Gastrocnemius medialis (tissue), 4 donors: ENCODE results near the gene MBD3. TPM values are rescaled to one million over a fixed set of nuclear protein-coding genes. Genes with fewer than 3 reads are reported as not detected.

Experiments
- ATAC-seq, 2 donors: fragments of 150-250 bp; one replicate each; pipeline ENCODE4 v1.9.1; 2016
- DNase-seq, 2 donors: peaks; one replicate each; pipeline ENCODE4 v3.0.0-alpha.2; 2019
- H3K27ac ChIP-seq, 4 donors: fragments of 200-600 bp; sonication (generic); 1 replicate in 1 of 4; 2 replicates in 3 of 4; pipeline ENCODE4 v1.5.1; 2016 to 2018; ENCODE audit warnings: mild to moderate bottlenecking in 2 of 4, moderate library complexity in 1 of 4
- H3K27me3 ChIP-seq, 3 donors: fragments of 200-600 bp; sonication (generic) in 2 of 3; 1 replicate in 1 of 3; 2 replicates in 2 of 3; pipeline versions ENCODE4 v1.5.1 to v1.6.0; 2016 to 2019; ENCODE audit warnings: mild to moderate bottlenecking in 1 of 3, moderate library complexity in 1 of 3
- H3K36me3 ChIP-seq, 2 donors: fragments of 200-600 bp; sonication (generic) in 1 of 2; one replicate each; pipeline ENCODE4 v1.5.1; 2017 to 2018
- H3K4me1 ChIP-seq, 2 donors: fragments of 200-600 bp; sonication (generic) in 1 of 2; one replicate each; pipeline ENCODE4 v1.5.1; 2016 to 2017; ENCODE audit warnings: mild to moderate bottlenecking in 2 of 2
- H3K4me3 ChIP-seq, 4 donors: fragments of 200-600 bp; sonication (generic) in 3 of 4; 1 replicate in 1 of 4; 2 replicates in 3 of 4; pipeline ENCODE4 v1.5.1; 2016 to 2019; ENCODE audit warnings: mild to moderate bottlenecking in 2 of 4
- H3K9me3 ChIP-seq, 3 donors: fragments of 200-600 bp; sonication (generic) in 2 of 3; 1 replicate in 1 of 3; 2 replicates in 2 of 3; pipeline ENCODE4 v1.5.1; 2016 to 2019
- CTCF ChIP-seq, 5 experiments: fragments of 450-650 bp in 3 of 5; fragments of 200-600 bp in 2 of 5; sonication (generic) in 2 of 5; IDR thresholded peaks in 4 of 5; conservative IDR thresholded peaks in 1 of 5; 1 replicate in 4 of 5; 2 replicates in 1 of 5; pipeline ENCODE4 v1.5.1; 2016 to 2019; ENCODE audit warnings: antibody characterized with exemption in 5 of 5, mild to moderate bottlenecking in 3 of 5, moderate library complexity in 3 of 5
- POLR2A ChIP-seq, 2 donors: fragments of 450-650 bp; IDR thresholded peaks; one replicate each; pipeline ENCODE4 v1.6.1; 2017; ENCODE audit warnings: antibody characterized with exemption in 2 of 2, mild to moderate bottlenecking in 2 of 2, moderate library complexity in 2 of 2
- in situ Hi-C, 4 donors: fragments of 200-750 bp; cut with MboI; loops; one replicate each; pipeline versions ENCODE4 v1.15.0 to v1.8.0; 2017; ENCODE audit warnings: low sequenced_read_pairs in 4 of 4
- intact Hi-C: fragments of 100-400 bp; cut with DNase I; formaldehyde crosslinking; loops from one replicate; pipeline ENCODE4 v1.15.1; 2023; ENCODE audit warnings: low total_unique reads
- total RNA-seq, 4 donors: library from RNA; depleted of rRNA; stranded (reverse); fragments of >200 nt; gene quantifications; one replicate each; pipeline versions ENCODE4 v1.1.0 to v1.2.3, GENCODE V29; 2016

MBD3 gene
- total RNA-seq, 4 donors from 2014 or later: 66.9 to 147 (median 118) TPM

GRCh38 chr19:1558552-1558951, 34.1 kb downstream of the MBD3 start:
- ATAC-seq (no peak), DNase-seq (no peak)
- Histone ChIP-seq H3K36me3 (no peaks in the 10 kb centered on the region), H3K9me3 (no peaks in the 10 kb centered on the region), H3K27me3 (no peaks in the 10 kb centered on the region), H3K27ac (no peak overlapping the region), H3K4me1 (no peaks in the 10 kb centered on the region), H3K4me3 (no peak overlapping the region)
- no peak for TF ChIP-seq POLR2A (IDR thresholded peaks at IDR 0.05)
- no peak for TF ChIP-seq CTCF (IDR thresholded peaks at IDR 0.05 in 4 of 5, conservative IDR thresholded peaks at IDR 0.05 in 1 of 5)
- in situ Hi-C loops (no loop called here), intact Hi-C loops (no loop called here)

- intact Hi-C loops (no loop called here), in situ Hi-C loops (no loop called here)
- Histone ChIP-seq H3K27me3 (no peaks in the 10 kb centered on the region), H3K4me3 (no peak overlapping the region), H3K9me3 (no peaks in the 10 kb centered on the region), H3K36me3 (no peaks in the 10 kb centered on the region), H3K4me1 (no peaks in the 10 kb centered on the region), H3K27ac (no peak overlapping the region)
- TF ChIP-seq CTCF (IDR thresholded peaks at IDR 0.05 in 4 of 5, conservative IDR thresholded peaks at IDR 0.05 in 1 of 5) (no peak), POLR2A (IDR thresholded peaks at IDR 0.05) (no peak)
- ATAC-seq (no peak), DNase-seq (no peak)
These were observed 36.1 kb downstream of the MBD3 start for GRCh38 chr19:1556390-1557070.

- Histone ChIP-seq H3K27me3 (no peaks in the 10 kb centered on the region), H3K4me1 (no peaks in the 10 kb centered on the region), H3K36me3 (no peaks in the 10 kb centered on the region), H3K9me3 (no peaks in the 10 kb centered on the region), H3K4me3 (no peak overlapping the region), H3K27ac (no peak overlapping the region)
- TF ChIP-seq CTCF (IDR thresholded peaks at IDR 0.05 in 4 of 5, conservative IDR thresholded peaks at IDR 0.05 in 1 of 5) (no peak), POLR2A (IDR thresholded peaks at IDR 0.05) (no peak)
- in situ Hi-C loops (no loop called here), intact Hi-C loops (no loop called here)
- ATAC-seq (no peak), DNase-seq (no peak)
These were observed 36.9 kb downstream of the MBD3 start for GRCh38 chr19:1555487-1556389.

GRCh38 chr19:1554968-1555367, 37.7 kb downstream of the MBD3 start:
- ATAC-seq (no peak), DNase-seq (no peak)
- intact Hi-C loops (no loop called here), in situ Hi-C loops (no loop called here)
- no peaks in the 10 kb centered on the region for H3K27me3 ChIP-seq
- H3K27ac ChIP-seq: no peak overlapping the region
- no peaks in the 10 kb centered on the region for H3K4me1 ChIP-seq
- H3K4me3 ChIP-seq: no peak overlapping the region
- TF ChIP-seq POLR2A (IDR thresholded peaks at IDR 0.05): no peak
- TF ChIP-seq CTCF (IDR thresholded peaks at IDR 0.05 in 4 of 5, conservative IDR thresholded peaks at IDR 0.05 in 1 of 5): no peak
- no peaks in the 10 kb centered on the region for H3K9me3 ChIP-seq
- H3K36me3 ChIP-seq: no peaks in the 10 kb centered on the region
